OCI-LY3 (cell line): Measurements from ENCODE around the gene ARHGAP42.

Experiments used
- H2AFZ ChIP-seq: fragments of 200-600, 300-600 bp; shearing (Covaris generic); 2 replicates; pipeline ENCODE4 v1.6.0; 2014; ENCODE audit warnings: antibody characterized with exemption, low read depth, low read length
- H3K27ac ChIP-seq: fragments of 200-600, 300-600 bp; sonication (generic); 2 replicates; pipeline ENCODE4 v1.5.1; 2014; ENCODE audit warnings: mild to moderate bottlenecking, low read length, moderate library complexity, mixed read lengths
- H3K27me3 ChIP-seq: fragments of 200-600, 300-600 bp; sonication (generic); 2 replicates; pipeline ENCODE4 v1.6.1; 2014; ENCODE audit warnings: low read depth, low read length, mixed read lengths
- H3K36me3 ChIP-seq: fragments of 200-600, 300-600 bp; sonication (generic); replicated peaks from 2 replicates; pipeline ENCODE3; 2014; ENCODE audit warnings: low read depth, low read length, mixed read lengths
- H3K4me1 ChIP-seq: fragments of 300-600, 200-600 bp; sonication (generic); 2 replicates; pipeline ENCODE4 v1.6.1; 2014; ENCODE audit warnings: low read length, mixed read lengths
- H3K4me2 ChIP-seq: fragments of 200-600, 300-600 bp; sonication (generic); 2 replicates; pipeline ENCODE4 v1.6.1; 2014; ENCODE audit warnings: low read length, mixed read lengths
- H3K4me3 ChIP-seq: fragments of 300-600, 200-600 bp; sonication (generic); 2 replicates; pipeline ENCODE4 v1.5.1; 2014; ENCODE audit warnings: antibody characterized with exemption, mild to moderate bottlenecking, low read length, moderate library complexity
- H3K79me2 ChIP-seq: fragments of 300-600, 200-600 bp; shearing (Covaris generic); 2 replicates; pipeline ENCODE4 v1.6.1; 2014; ENCODE audit warnings: mild to moderate bottlenecking, low read length, mixed read lengths
- H3K9ac ChIP-seq: fragments of 300-600, 200-600 bp; shearing (Covaris generic); 2 replicates; pipeline ENCODE4 v1.6.0; 2014; ENCODE audit warnings: mild to moderate bottlenecking, low read length, moderate library complexity
- H3K9me3 ChIP-seq: fragments of 200-600, 300-600 bp; shearing (Covaris generic); 2 replicates; pipeline ENCODE4 v1.6.1; 2014; ENCODE audit warnings: low read length, mixed read lengths; ENCODE audit not compliant: insufficient read depth
- H4K20me1 ChIP-seq: fragments of 200-600, 300-600 bp; sonication (generic); 2 replicates; pipeline ENCODE4 v1.6.1; 2016; ENCODE audit warnings: low read length, mixed read lengths; ENCODE audit not compliant: insufficient read depth
- CTCF ChIP-seq: fragments of 200-600, 300-600 bp; sonication (generic); IDR thresholded peaks from 2 replicates; pipeline ENCODE4 v1.5.1; 2014; ENCODE audit warnings: antibody characterized with exemption, low read length, low read depth
- EZH2phosphoT487 ChIP-seq: fragments of 200-600 bp; shearing (Covaris generic); IDR thresholded peaks from 2 replicates; pipeline ENCODE4 v1.6.1; 2018; ENCODE audit warnings: antibody characterized with exemption, mixed run types, low read depth

The ARHGAP42 gene

DNA sequence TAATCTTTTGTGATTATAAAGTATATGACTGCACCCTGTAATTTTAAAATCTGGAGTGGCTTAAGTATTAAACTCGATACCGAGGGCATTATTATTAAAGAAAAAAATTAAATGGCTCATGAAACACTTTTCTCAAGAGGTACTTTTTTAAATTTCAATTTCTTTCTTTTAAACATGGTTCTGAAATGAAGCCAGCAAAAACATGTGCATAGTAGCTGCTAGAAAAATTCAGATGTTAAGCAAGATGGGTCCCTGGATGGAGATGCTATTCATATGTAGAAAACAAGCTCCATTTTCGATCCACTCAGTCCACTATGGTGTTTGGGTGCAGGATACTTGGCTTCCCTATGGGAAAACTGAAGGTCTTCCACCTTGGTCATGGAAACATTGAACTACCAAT lies 253.0 kb downstream of the ARHGAP42 start:
- no peak overlapping the region for H3K27ac ChIP-seq
- H3K27me3 ChIP-seq = no peaks in the 10 kb centered on the region
- no peak overlapping the region for H2AFZ ChIP-seq
- H3K9ac ChIP-seq = no peak overlapping the region
- no peaks in the 10 kb centered on the region for H3K79me2 ChIP-seq
- TF ChIP-seq EZH2phosphoT487 = no peak
- TF ChIP-seq CTCF = no peak
- no peaks in the 10 kb centered on the region for H3K36me3 ChIP-seq
- H3K9me3 ChIP-seq = no peaks in the 10 kb centered on the region
- no peaks in the 10 kb centered on the region for H3K4me1 ChIP-seq
- no peaks in the 10 kb centered on the region; the same call in 1 of the 2 replicates for H4K20me1 ChIP-seq
- H3K4me2 ChIP-seq = no peak overlapping the region
- H3K4me3 ChIP-seq = no peak overlapping the region

DNA sequence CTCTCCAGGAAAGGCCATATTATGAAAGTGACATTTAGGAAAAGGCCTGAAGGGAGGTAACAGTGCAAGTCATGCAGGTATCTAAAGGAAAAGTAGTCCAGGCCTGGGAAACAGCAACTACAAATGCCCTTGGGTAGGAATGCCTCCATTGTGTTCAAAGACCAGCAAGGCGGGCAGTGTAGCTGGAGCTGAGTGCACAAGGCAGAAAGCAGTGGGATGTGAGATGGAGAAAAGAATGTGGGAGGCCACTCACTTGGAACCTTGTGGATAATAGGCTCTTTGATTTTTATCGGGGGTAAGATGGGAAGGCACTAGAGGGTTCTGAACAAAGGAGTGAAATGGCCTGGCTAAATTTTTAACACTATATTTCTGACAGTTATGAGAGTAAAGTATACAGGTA lies 253.9 kb downstream of the ARHGAP42 start:
- no peak overlapping the region for H3K4me3 ChIP-seq
- H4K20me1 ChIP-seq = no peaks in the 10 kb centered on the region; the same call in 1 of the 2 replicates
- H3K9ac ChIP-seq = no peak overlapping the region
- H3K79me2 ChIP-seq = no peaks in the 10 kb centered on the region
- H3K4me1 ChIP-seq = no peaks in the 10 kb centered on the region
- no peaks in the 10 kb centered on the region for H3K9me3 ChIP-seq
- no peaks in the 10 kb centered on the region for H3K27me3 ChIP-seq
- H2AFZ ChIP-seq = no peak overlapping the region
- no peaks in the 10 kb centered on the region for H3K36me3 ChIP-seq
- TF ChIP-seq EZH2phosphoT487 = no peak
- no peak for TF ChIP-seq CTCF
- no peak overlapping the region for H3K27ac ChIP-seq
- no peak overlapping the region for H3K4me2 ChIP-seq

DNA sequence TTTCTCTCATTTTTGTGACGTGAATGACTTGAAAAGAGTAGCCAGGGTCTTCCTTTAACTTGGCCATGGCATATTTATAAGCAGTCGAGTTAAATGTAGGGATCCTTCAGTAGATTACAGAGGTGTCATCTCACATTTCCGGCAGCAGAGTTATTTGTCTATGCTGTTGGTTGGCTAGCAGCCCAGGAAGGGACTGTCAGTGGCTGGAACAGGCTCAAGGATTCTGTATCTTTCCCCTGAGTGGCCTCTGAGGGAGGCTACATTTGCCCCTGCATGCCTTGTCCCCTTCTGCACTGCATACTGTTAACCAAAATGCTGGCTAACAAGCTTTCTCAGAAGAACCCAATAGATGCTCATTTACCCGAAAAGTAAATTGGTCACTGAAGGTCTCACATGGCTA lies 254.9 kb downstream of the ARHGAP42 start:
- Histone ChIP-seq H3K9me3 (no peaks in the 10 kb centered on the region), H3K4me1 (no peaks in the 10 kb centered on the region), H3K9ac (no peak overlapping the region), H3K79me2 (no peaks in the 10 kb centered on the region), H3K36me3 (no peaks in the 10 kb centered on the region), H3K4me2 (no peak overlapping the region), H3K27me3 (no peaks in the 10 kb centered on the region), H2AFZ (no peak overlapping the region), H3K27ac (no peak overlapping the region), H3K4me3 (no peak overlapping the region), H4K20me1 (no peaks in the 10 kb centered on the region; the same call in 1 of the 2 replicates)
- TF ChIP-seq CTCF (no peak), EZH2phosphoT487 (no peak)

DNA sequence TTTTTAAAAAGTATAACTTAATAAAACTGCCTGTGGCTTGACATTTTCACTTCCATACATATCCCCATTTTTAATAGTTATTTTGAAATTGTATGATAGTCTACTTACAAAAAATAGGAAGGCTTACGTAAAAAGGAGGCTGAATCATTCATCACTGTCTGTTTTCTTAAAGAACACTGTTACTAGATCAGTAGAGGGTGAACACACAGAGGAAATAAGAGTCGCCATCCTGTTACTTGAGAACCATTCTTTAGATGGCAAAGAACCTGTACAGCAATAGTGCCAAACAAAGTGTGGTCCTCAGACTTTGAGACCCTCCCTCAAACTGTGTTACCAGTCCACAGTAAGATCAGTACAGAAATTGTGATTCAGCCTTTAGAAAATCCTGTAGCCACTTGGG lies 261.8 kb downstream of the ARHGAP42 start:
- H4K20me1 ChIP-seq = no peaks in the 10 kb centered on the region; the same call in 1 of the 2 replicates
- no peak overlapping the region for H3K27ac ChIP-seq
- no peaks in the 10 kb centered on the region for H3K79me2 ChIP-seq
- no peak overlapping the region for H3K9ac ChIP-seq
- H2AFZ ChIP-seq = no peak overlapping the region
- H3K4me2 ChIP-seq = no peak overlapping the region
- TF ChIP-seq EZH2phosphoT487 (no peak), CTCF (no peak)
- no peaks in the 10 kb centered on the region for H3K36me3 ChIP-seq
- H3K9me3 ChIP-seq = no peaks in the 10 kb centered on the region
- no peaks in the 10 kb centered on the region for H3K4me1 ChIP-seq
- H3K4me3 ChIP-seq = no peak overlapping the region
- no peaks in the 10 kb centered on the region for H3K27me3 ChIP-seq
